HG03108 (cell line): ENCODE results near the gene ATG10.
A peak's percentile ranks its signal among the peaks of the same experiment; 100 is the strongest.

Experiments used
- ATAC-seq: cut with Tn5 transposase; IDR thresholded peaks from one replicate; pipeline ENCODE4 v1.9.1; 2021; ENCODE audit warnings: moderate library complexity; ENCODE audit not compliant: unreplicated experiment

ATG10 gene

GRCh38 chr5:82162573-82162972, 190.8 kb downstream of the ATG10 start:
- no peak for ATAC-seq

GRCh38 chr5:82163452-82164175, 191.8 kb downstream of the ATG10 start:
- ATAC-seq, result no peak

GRCh38 chr5:82164176-82164976, 192.6 kb downstream of the ATG10 start:
- no peak for ATAC-seq

- ATAC-seq, result no peak
Observed at GRCh38 chr5:82164977-82165713, 193.3 kb downstream of the ATG10 start.

GRCh38 chr5:82165740-82166530, 194.1 kb downstream of the ATG10 start:
- ATAC-seq, result peak; percentile 82

- no peak for ATAC-seq
Observed at GRCh38 chr5:82167372-82167935, 195.6 kb downstream of the ATG10 start.

- no peak for ATAC-seq
Observed at GRCh38 chr5:82168294-82168693, 196.5 kb downstream of the ATG10 start.

GRCh38 chr5:82169892-82170291, 198.1 kb downstream of the ATG10 start:
- ATAC-seq, result no peak

- ATAC-seq, result peak; percentile 94
Observed at GRCh38 chr5:82174128-82174918, 202.5 kb downstream of the ATG10 start.

GRCh38 chr5:82174919-82175219, 203.0 kb downstream of the ATG10 start:
- no peak for ATAC-seq

GRCh38 chr5:82176115-82176814, 204.4 kb downstream of the ATG10 start:
- ATAC-seq, result no peak

- ATAC-seq, result no peak
Observed at GRCh38 chr5:82178378-82178777, 206.6 kb downstream of the ATG10 start.

- no peak for ATAC-seq
Observed at GRCh38 chr5:82182662-82183061, 210.8 kb downstream of the ATG10 start.

- ATAC-seq, result no peak
Observed at GRCh38 chr5:82183828-82184227, 212.0 kb downstream of the ATG10 start.

GRCh38 chr5:82185851-82186250, 214.0 kb downstream of the ATG10 start:
- ATAC-seq, result no peak

GRCh38 chr5:82197550-82197949, 225.7 kb downstream of the ATG10 start:
- no peak for ATAC-seq

GRCh38 chr5:82204567-82204966, 232.7 kb downstream of the ATG10 start:
- ATAC-seq, result no peak

GRCh38 chr5:82205005-82205404, 233.2 kb downstream of the ATG10 start:
- ATAC-seq, result no peak

GRCh38 chr5:82208371-82208770, 236.5 kb downstream of the ATG10 start:
- no peak for ATAC-seq
